Osteocyte (in vitro differentiated cells): ENCODE results near the gene KPNA4. TPM values are rescaled to one million over a fixed set of nuclear protein-coding genes. Genes with fewer than 3 reads are reported as not detected.
"Not testable (repeated sequence)": the region's sequence is repeated elsewhere in the genome, so short reads cannot be mapped to it uniquely, and the experiment has no call there.

Experiments
- DNase-seq: peaks from one replicate; pipeline ENCODE4 v3.0.0; 2021; ENCODE audit warnings: mixed read lengths; ENCODE audit not compliant: unreplicated experiment; ENCODE audit errors: extremely low spot score
- H3K27ac Mint-ChIP-seq: one replicate; pipeline ENCODE4 v1.8.0; 2021; ENCODE audit warnings: mild to moderate bottlenecking, mixed read lengths; ENCODE audit not compliant: unreplicated experiment
- H3K27me3 Mint-ChIP-seq: one replicate; pipeline ENCODE4 v1.8.0; 2021; ENCODE audit warnings: mixed read lengths; ENCODE audit not compliant: unreplicated experiment
- H3K36me3 Mint-ChIP-seq: one replicate; pipeline ENCODE4 v1.8.0; 2021; ENCODE audit warnings: mixed read lengths; ENCODE audit not compliant: unreplicated experiment
- H3K4me1 Mint-ChIP-seq: one replicate; pipeline ENCODE4 v1.8.0; 2021; ENCODE audit warnings: mixed read lengths; ENCODE audit not compliant: unreplicated experiment
- H3K4me3 Mint-ChIP-seq: one replicate; pipeline ENCODE4 v1.8.0; 2021; ENCODE audit warnings: mild to moderate bottlenecking, moderate library complexity, mixed read lengths; ENCODE audit not compliant: unreplicated experiment
- H3K9me3 Mint-ChIP-seq: one replicate; pipeline ENCODE4 v1.8.0; 2021; ENCODE audit warnings: mixed read lengths; ENCODE audit not compliant: unreplicated experiment
- total RNA-seq: library from RNA; stranded (reverse); gene quantifications from 2 replicates; pipeline ENCODE4 v1.2.1, GENCODE V29; 2021
- TF ChIP-seq, protein P1 (sequence below): fragments of 200-600 bp; sonication (generic); IDR thresholded peaks from 2 replicates; pipeline ENCODE4 v1.5.0; 2021; ENCODE audit warnings: antibody characterized with exemption, mild to moderate bottlenecking, moderate library complexity

Gene KPNA4
- total RNA-seq, 1 donor from 2014 or later, result 57.7 TPM

DNA sequence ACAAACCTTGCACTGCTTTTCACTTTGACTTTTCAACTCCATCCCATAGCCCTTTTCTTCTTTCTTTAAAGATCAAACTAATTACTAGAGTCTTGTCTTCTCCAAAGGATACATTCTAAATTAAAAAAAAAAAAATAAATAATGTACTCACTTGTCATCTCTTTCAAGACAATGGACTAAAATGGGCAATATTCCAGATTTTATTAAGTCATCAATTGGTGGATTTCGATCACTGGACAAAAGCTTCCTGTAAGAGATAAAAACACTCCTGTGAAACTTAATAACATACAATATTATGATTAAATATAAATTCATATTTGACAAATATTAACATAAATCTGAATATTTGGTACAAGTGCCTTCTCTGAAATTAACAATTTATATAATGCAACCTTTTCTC is 34.1 kb downstream of the KPNA4 start:
- H3K27me3 Mint-ChIP-seq, result no peaks in the 10 kb centered on the region
- no peak overlapping the region for H3K4me3 Mint-ChIP-seq

DNA sequence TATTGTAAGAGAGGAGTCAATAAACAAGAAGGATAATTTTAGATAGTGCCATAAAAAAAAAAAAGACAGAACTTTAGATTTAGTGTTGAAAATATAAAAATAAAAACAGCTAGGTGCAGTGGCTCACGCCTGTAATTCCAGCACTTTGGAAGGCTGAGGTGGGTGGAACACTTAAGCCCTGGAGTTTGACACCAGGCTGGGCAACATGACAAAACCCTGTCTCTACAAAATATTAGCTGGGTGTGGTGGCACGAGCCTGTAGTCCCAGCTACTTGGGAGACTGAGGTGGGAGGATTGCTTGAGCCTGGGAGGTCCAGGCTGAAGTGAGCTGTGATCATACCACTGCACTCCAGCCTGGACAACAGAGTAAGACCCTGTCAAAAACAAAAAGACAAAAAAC is 49.0 kb downstream of the KPNA4 start:
- not testable (repeated sequence) for H3K4me1 Mint-ChIP-seq, DNase-seq, H3K9me3 Mint-ChIP-seq, H3K27ac Mint-ChIP-seq, H3K27me3 Mint-ChIP-seq, H3K4me3 Mint-ChIP-seq
- peaks cover 45% of the 10 kb centered on the region for H3K36me3 Mint-ChIP-seq

More for the DNA sequence above, 34.1 kb downstream of the KPNA4 start:
- Mint-ChIP-seq H3K27ac (no peak overlapping the region), H3K36me3 (peaks cover 21% of the 10 kb centered on the region), H3K9me3 (no peaks in the 10 kb centered on the region), H3K4me1 (peaks cover 2% of the 10 kb centered on the region)
- TF ChIP-seq, protein P1, sequence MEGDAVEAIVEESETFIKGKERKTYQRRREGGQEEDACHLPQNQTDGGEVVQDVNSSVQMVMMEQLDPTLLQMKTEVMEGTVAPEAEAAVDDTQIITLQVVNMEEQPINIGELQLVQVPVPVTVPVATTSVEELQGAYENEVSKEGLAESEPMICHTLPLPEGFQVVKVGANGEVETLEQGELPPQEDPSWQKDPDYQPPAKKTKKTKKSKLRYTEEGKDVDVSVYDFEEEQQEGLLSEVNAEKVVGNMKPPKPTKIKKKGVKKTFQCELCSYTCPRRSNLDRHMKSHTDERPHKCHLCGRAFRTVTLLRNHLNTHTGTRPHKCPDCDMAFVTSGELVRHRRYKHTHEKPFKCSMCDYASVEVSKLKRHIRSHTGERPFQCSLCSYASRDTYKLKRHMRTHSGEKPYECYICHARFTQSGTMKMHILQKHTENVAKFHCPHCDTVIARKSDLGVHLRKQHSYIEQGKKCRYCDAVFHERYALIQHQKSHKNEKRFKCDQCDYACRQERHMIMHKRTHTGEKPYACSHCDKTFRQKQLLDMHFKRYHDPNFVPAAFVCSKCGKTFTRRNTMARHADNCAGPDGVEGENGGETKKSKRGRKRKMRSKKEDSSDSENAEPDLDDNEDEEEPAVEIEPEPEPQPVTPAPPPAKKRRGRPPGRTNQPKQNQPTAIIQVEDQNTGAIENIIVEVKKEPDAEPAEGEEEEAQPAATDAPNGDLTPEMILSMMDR, result no peak
- no peak for DNase-seq

DNA sequence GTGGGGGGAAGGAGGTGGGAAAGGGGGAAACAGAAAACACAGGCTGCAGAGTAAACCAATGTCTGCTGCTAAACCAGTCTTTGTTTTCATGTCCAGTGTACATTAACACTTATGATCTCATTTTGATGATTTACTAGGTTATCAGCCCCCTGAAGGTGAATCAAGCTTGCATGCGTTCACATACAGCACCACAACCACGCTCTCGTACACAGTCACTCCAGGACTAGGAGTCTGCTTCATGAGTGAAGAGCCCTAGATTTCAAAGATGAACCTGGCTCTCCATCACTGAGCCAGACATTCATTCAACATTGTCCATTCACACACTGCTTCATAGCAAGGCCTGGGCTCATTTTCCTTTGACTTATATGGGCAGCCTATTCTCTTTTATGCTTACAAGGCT is 64.0 kb downstream of the KPNA4 start:
- TF ChIP-seq, protein P1, result no peak
- no peak overlapping the region for H3K27ac Mint-ChIP-seq
- H3K9me3 Mint-ChIP-seq, result no peaks in the 10 kb centered on the region
- no peaks in the 10 kb centered on the region for H3K27me3 Mint-ChIP-seq
- no peaks in the 10 kb centered on the region for H3K4me1 Mint-ChIP-seq
- H3K4me3 Mint-ChIP-seq, result no peak overlapping the region
- peaks cover 38% of the 10 kb centered on the region for H3K36me3 Mint-ChIP-seq
- no peak for DNase-seq

DNA sequence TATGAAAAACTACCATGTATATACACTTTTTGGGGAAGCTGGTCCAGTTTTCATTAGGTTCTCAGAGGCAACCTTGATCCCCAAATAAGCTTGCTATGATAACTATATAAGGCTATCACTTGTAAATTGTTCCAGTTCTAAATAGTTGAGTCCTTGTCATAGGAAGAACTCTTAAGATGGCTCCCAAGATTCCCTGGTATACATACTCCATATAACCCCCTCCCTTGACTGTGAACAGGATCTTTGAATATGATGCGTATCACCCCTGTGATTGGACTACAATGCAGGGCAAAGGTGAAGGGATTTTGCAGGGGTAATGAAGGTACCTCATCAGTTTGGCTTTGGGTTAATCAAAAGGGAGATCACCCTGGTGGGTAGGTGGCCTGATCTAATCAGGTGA is 67.2 kb downstream of the KPNA4 start:
- peaks cover 37% of the 10 kb centered on the region for H3K36me3 Mint-ChIP-seq
- H3K4me1 Mint-ChIP-seq, result no peaks in the 10 kb centered on the region
- no peak for DNase-seq
- H3K27ac Mint-ChIP-seq, result no peak overlapping the region
- H3K4me3 Mint-ChIP-seq, result no peak overlapping the region
- TF ChIP-seq, protein P1, result no peak
- H3K27me3 Mint-ChIP-seq, result no peaks in the 10 kb centered on the region
- no peaks in the 10 kb centered on the region for H3K9me3 Mint-ChIP-seq

DNA sequence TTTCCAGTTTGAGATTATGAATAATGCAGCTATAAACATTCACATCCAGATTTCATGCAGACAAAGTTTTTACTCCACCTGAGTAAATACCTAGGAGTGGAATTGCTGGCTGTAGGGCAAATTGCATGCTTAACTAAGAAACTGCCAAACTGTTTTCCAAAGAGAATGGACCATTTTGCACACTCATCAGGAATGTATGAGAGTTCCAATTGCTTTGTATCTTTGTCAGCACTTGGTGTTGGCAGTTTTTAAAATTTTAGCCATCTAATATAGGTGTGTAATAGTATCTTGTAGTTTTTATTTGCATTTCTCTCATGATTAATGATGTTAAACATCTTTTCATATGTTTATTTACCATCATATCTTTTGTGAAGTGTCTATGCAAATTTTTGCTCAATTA is 75.2 kb downstream of the KPNA4 start:
- DNase-seq, result no peak
- H3K4me3 Mint-ChIP-seq, result no peak overlapping the region

More for the DNA sequence above, 75.2 kb downstream of the KPNA4 start:
- H3K36me3 Mint-ChIP-seq, result peaks cover 2% of the 10 kb centered on the region
- H3K27me3 Mint-ChIP-seq, result no peaks in the 10 kb centered on the region
- H3K4me1 Mint-ChIP-seq, result peaks cover 13% of the 10 kb centered on the region
- no peak overlapping the region for H3K27ac Mint-ChIP-seq
- TF ChIP-seq, protein P1, result no peak
- no peaks in the 10 kb centered on the region for H3K9me3 Mint-ChIP-seq
